ENCODE data around the gene DUSP6.
"Not testable (repeated sequence)": the region's sequence is repeated elsewhere in the genome, so short reads cannot be mapped to it uniquely, and the experiment has no call there.

DUSP6 gene

GRCh38 chr12:89344862-89345202, 7.5 kb downstream of the DUSP6 start:
- H3K36me3 ChIP-seq = no peaks in the 10 kb centered on the region
- TF ChIP-seq, protein P1, sequence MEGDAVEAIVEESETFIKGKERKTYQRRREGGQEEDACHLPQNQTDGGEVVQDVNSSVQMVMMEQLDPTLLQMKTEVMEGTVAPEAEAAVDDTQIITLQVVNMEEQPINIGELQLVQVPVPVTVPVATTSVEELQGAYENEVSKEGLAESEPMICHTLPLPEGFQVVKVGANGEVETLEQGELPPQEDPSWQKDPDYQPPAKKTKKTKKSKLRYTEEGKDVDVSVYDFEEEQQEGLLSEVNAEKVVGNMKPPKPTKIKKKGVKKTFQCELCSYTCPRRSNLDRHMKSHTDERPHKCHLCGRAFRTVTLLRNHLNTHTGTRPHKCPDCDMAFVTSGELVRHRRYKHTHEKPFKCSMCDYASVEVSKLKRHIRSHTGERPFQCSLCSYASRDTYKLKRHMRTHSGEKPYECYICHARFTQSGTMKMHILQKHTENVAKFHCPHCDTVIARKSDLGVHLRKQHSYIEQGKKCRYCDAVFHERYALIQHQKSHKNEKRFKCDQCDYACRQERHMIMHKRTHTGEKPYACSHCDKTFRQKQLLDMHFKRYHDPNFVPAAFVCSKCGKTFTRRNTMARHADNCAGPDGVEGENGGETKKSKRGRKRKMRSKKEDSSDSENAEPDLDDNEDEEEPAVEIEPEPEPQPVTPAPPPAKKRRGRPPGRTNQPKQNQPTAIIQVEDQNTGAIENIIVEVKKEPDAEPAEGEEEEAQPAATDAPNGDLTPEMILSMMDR (IDR thresholded peaks at IDR 0.05; ENCODE audit: low read depth, low read length) = no peak
- H3K27me3 ChIP-seq = no peaks in the 10 kb centered on the region
- peaks cover 7% of the 10 kb centered on the region for H3K4me1 ChIP-seq
- no peak overlapping the region for H3K4me3 ChIP-seq (ENCODE audit: low read depth, low read length)
- DNase-seq = no peak
- H3K9me3 ChIP-seq = no peaks in the 10 kb centered on the region

DNA sequence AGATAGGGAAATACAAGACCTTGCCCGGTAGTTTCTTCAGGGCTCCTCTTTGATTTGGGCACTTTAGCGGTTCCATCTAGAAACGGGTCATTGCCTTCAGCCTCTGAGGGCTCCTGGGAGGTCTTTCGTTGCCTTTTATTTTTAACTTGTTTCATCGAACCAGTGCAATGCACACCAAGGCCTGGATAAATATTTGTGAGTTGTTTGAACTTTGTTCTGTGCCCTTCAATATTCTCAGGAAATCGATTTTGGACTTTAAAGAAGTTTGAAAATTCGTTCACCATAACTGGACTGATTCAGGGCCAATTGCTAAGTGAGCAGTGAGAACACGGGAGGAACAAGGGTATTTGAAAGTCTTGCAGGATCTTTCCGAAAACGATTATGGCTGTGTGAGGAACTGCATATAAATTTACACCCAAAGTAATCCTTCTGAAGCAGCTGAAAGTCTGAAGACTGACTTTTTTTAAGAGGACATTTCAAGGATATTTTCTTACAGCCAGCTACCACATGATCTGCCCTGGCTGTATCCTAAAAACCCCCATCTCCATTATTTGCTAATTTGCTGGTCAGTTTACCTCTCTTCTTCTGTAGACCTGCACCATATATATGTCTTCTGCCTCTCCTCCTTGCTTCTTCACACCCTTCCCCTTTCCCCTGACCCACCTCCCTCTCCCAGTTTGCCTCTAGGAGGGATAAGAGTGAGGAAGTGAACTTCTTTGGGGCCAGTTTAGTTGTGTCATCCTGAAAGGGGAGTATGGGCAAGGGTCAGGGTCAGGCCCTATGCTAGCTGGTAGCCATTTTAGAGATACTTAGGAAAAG, 8.0 kb downstream of the DUSP6 start:
- Histone ChIP-seq H3K9me3 (no peaks in the 10 kb centered on the region), H3K36me3 (no peaks in the 10 kb centered on the region), H3K27me3 (no peaks in the 10 kb centered on the region), H3K4me1 (peaks cover 7% of the 10 kb centered on the region), H3K4me3 (ENCODE audit: low read depth, low read length) (no peak overlapping the region)
- TF ChIP-seq, protein P1 (IDR thresholded peaks at IDR 0.05; ENCODE audit: low read depth, low read length) = no peak
- DNase-seq = no peak

- H3K9me3 ChIP-seq = no peaks in the 10 kb centered on the region
- no peak overlapping the region for H3K4me3 ChIP-seq (ENCODE audit: low read depth, low read length)
- TF ChIP-seq, protein P1 (IDR thresholded peaks at IDR 0.05; ENCODE audit: low read depth, low read length) = no peak
- H3K27me3 ChIP-seq = no peaks in the 10 kb centered on the region
- no peak for DNase-seq
- H3K4me1 ChIP-seq = peaks cover 7% of the 10 kb centered on the region
- H3K36me3 ChIP-seq = no peaks in the 10 kb centered on the region
Observed at GRCh38 chr12:89343127-89343526, 9.2 kb downstream of the DUSP6 start.

GRCh38 chr12:89340861-89341260, 11.4 kb downstream of the DUSP6 start:
- H3K36me3 ChIP-seq = no peaks in the 10 kb centered on the region
- no peaks in the 10 kb centered on the region for H3K27me3 ChIP-seq
- no peaks in the 10 kb centered on the region for H3K4me1 ChIP-seq
- DNase-seq = no peak
- no peak overlapping the region for H3K4me3 ChIP-seq (ENCODE audit: low read depth, low read length)
- TF ChIP-seq, protein P1 (IDR thresholded peaks at IDR 0.05; ENCODE audit: low read depth, low read length) = no peak
- no peaks in the 10 kb centered on the region for H3K9me3 ChIP-seq

GRCh38 chr12:89339526-89339925, 12.8 kb downstream of the DUSP6 start:
- Histone ChIP-seq H3K9me3 (no peaks in the 10 kb centered on the region), H3K4me3 (ENCODE audit: low read depth, low read length) (no peak overlapping the region), H3K27me3 (no peaks in the 10 kb centered on the region), H3K36me3 (no peaks in the 10 kb centered on the region), H3K4me1 (no peaks in the 10 kb centered on the region)
- no peak for DNase-seq
- TF ChIP-seq, protein P1 (IDR thresholded peaks at IDR 0.05; ENCODE audit: low read depth, low read length) = no peak

DNA sequence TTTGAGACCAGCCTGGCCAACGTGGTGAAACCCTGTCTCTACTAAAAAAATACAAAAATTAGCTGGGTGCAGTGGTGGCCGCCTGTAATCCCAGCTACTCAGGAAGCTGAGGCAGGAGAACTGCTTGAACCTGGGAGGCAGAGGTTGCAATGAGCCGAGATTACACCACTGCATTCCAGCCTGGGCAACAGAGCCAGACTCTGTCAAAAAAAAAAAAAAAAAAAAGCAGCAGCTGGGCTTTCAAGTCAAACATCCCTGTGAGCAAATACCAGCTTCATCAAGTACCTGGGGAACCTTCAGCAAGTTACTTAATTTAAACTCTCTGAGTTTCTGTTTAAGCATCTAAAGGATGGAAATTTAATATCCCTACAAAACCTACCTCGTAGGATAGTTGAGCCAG, 15.2 kb downstream of the DUSP6 start:
- H3K36me3 ChIP-seq; DNase-seq; H3K9me3 ChIP-seq; H3K27me3 ChIP-seq; H3K4me1 ChIP-seq; H3K4me3 ChIP-seq (ENCODE audit: low read depth, low read length): not testable (repeated sequence)
